ENCODE data around the gene AK1.
"Not testable (repeated sequence)": the region's sequence is repeated elsewhere in the genome, so short reads cannot be mapped to it uniquely, and the experiment has no call there.

AK1 gene

GRCh38 chr9:127850286-127850830 lies 27.1 kb downstream of the AK1 start:
- no peak overlapping the region for H3K27ac ChIP-seq
- TF ChIP-seq CTCF (conservative IDR thresholded peaks at IDR 0.05): no peak

GRCh38 chr9:127848756-127849504 lies 28.5 kb downstream of the AK1 start:
- H3K27ac ChIP-seq: no peak overlapping the region
- TF ChIP-seq CTCF (conservative IDR thresholded peaks at IDR 0.05): no peak

GRCh38 chr9:127847833-127848755 lies 29.4 kb downstream of the AK1 start:
- no peak for TF ChIP-seq CTCF (conservative IDR thresholded peaks at IDR 0.05)

GRCh38 chr9:127847178-127847510 lies 30.3 kb downstream of the AK1 start:
- TF ChIP-seq CTCF (conservative IDR thresholded peaks at IDR 0.05): no peak
- H3K27ac ChIP-seq: no peak overlapping the region

More at GRCh38 chr9:127847833-127848755, 29.4 kb downstream of the AK1 start:
- no peak overlapping the region for H3K27ac ChIP-seq

- TF ChIP-seq CTCF (conservative IDR thresholded peaks at IDR 0.05): no peak
- no peak overlapping the region for H3K27ac ChIP-seq
Measured at GRCh38 chr9:127846443-127847177, 30.9 kb downstream of the AK1 start.

GRCh38 chr9:127845619-127846018 lies 31.9 kb downstream of the AK1 start:
- not testable (repeated sequence) for H3K27ac ChIP-seq

GRCh38 chr9:127844821-127845359 lies 32.6 kb downstream of the AK1 start:
- no peak for TF ChIP-seq CTCF (conservative IDR thresholded peaks at IDR 0.05)
- H3K27ac ChIP-seq: no peak overlapping the region
